H1 (cell line): Measurements from ENCODE around the gene TLNRD1. TPM values are rescaled to one million over a fixed set of nuclear protein-coding genes. Genes with fewer than 3 reads are reported as not detected.

Experiments
- CTCF ChIA-PET: fragments of 300-600 bp; sonication (Branson Sonifier 250); formaldehyde crosslinking; loops from one replicate; lab custom pipeline; 2021; ENCODE audit not compliant: partially characterized antibody; lab: Charles Lee
- POLR2A ChIA-PET: fragments of 300-600 bp; sonication (Branson Sonifier 250); formaldehyde crosslinking; loops from one replicate; lab custom pipeline; 2021; ENCODE audit warnings: inconsistent platforms; ENCODE audit not compliant: partially characterized antibody; lab: Charles Lee
- DNase-seq, 2 experiments: peaks; one replicate each; pipeline versions ENCODE4 v3.0.0 to v3.0.0-alpha.2; 2010 to 2022; ENCODE audit warnings: low spot score in 2 of 2, low read depth in 1 of 2, mixed read lengths in 1 of 2
- FAIRE-seq: peaks from 2 replicates; lab custom pipeline; 2011; peaks lifted over from hg19 to GRCh38; lab: Jason Lieb, UNC
- H2AFZ ChIP-seq: 2 replicates; pipeline ENCODE4 v1.8.1; 2012; ENCODE audit warnings: low read length, inconsistent platforms
- H2AK5ac ChIP-seq: 2 replicates; pipeline ENCODE4 v1.6.1; 2013; ENCODE audit warnings: low read depth, low read length
- H2BK120ac ChIP-seq: replicated peaks from 2 replicates; pipeline ENCODE3; 2013; ENCODE audit warnings: low read depth, low read length, inconsistent platforms
- H2BK12ac ChIP-seq: 2 replicates; pipeline ENCODE4 v1.6.1; 2013; ENCODE audit warnings: low read depth, low read length
- H2BK15ac ChIP-seq: 2 replicates; pipeline ENCODE4 v1.6.1; 2013; ENCODE audit warnings: low read length
- H2BK20ac ChIP-seq: 2 replicates; pipeline ENCODE4 v1.6.1; 2013; ENCODE audit warnings: low read length
- H2BK5ac ChIP-seq: 2 replicates; pipeline ENCODE4 v1.6.1; 2013; ENCODE audit warnings: low read depth, low read length
- H3K14ac ChIP-seq: 2 replicates; pipeline ENCODE4 v1.6.1; 2013; ENCODE audit warnings: inconsistent platforms; ENCODE audit not compliant: insufficient read length
- H3K18ac ChIP-seq: 2 replicates; pipeline ENCODE4 v1.6.1; 2013; ENCODE audit warnings: low read length; ENCODE audit errors: extremely low read depth
- H3K23ac ChIP-seq: 2 replicates; pipeline ENCODE4 v1.6.1; 2013; ENCODE audit warnings: inconsistent platforms; ENCODE audit not compliant: insufficient read length
- H3K23me2 ChIP-seq: 2 replicates; pipeline ENCODE4 v1.6.1; 2013; ENCODE audit warnings: low read depth, low read length
- H3K27ac ChIP-seq: 2 replicates; pipeline ENCODE4 v1.6.1; 2011; ENCODE audit warnings: low read depth, low read length, inconsistent platforms
- H3K27me3 ChIP-seq, 4 experiments: replicated peaks in 1 of 4; 1 replicate in 1 of 4; 2 replicates in 3 of 4; pipeline versions ENCODE4 v1.6.1 to v1.8.1; 2011 to 2013; ENCODE audit warnings: low read length in 3 of 4, mild to moderate bottlenecking in 3 of 4, inconsistent platforms in 2 of 4, mixed read lengths in 2 of 4, moderate library complexity in 1 of 4; ENCODE audit not compliant: control insufficient read depth in 3 of 4, insufficient read depth in 3 of 4; ENCODE audit errors: extremely low read depth in 1 of 4
- H3K36me3 ChIP-seq, 4 experiments: 2 replicates each; pipeline versions ENCODE4 v1.6.1 to v1.8.1; 2011 to 2013; ENCODE audit warnings: mild to moderate bottlenecking in 4 of 4, low read length in 3 of 4, moderate library complexity in 2 of 4, control low read depth in 1 of 4, inconsistent platforms in 1 of 4; ENCODE audit not compliant: insufficient read depth in 4 of 4, control insufficient read depth in 2 of 4
- H3K4ac ChIP-seq: replicated peaks from 2 replicates; pipeline ENCODE3; 2013; ENCODE audit warnings: low read length, low read depth, mixed read lengths, inconsistent platforms; ENCODE audit not compliant: insufficient read length
- H3K4me1 ChIP-seq, 4 experiments: replicated peaks in 1 of 4; 1 replicate in 1 of 4; 2 replicates in 3 of 4; pipeline versions ENCODE4 v1.6.1 to v1.8.1; 2011 to 2013; ENCODE audit warnings: low read length in 3 of 4, inconsistent platforms in 2 of 4, mixed read lengths in 1 of 4; ENCODE audit not compliant: insufficient read depth in 4 of 4, control insufficient read depth in 3 of 4
- H3K4me2 ChIP-seq, 2 experiments: 2 replicates each; pipeline versions ENCODE4 v1.6.1 to v1.8.1; 2011 to 2013; ENCODE audit warnings: low read depth in 2 of 2, low read length in 2 of 2, control low read depth in 1 of 2, inconsistent platforms in 1 of 2, mild to moderate bottlenecking in 1 of 2; ENCODE audit not compliant: insufficient read depth in 1 of 2
- H3K4me3 ChIP-seq, 4 experiments: fragments of 200-600, 300-600 bp in 1 of 4; sonication (generic), shearing (Covaris generic), sonication (Bioruptor Twin) in 1 of 4; 2 replicates each; pipeline versions ENCODE4 v1.5.1 to v1.8.1; 2011 to 2016; ENCODE audit warnings: low read length in 4 of 4, low read depth in 3 of 4, control low read depth in 2 of 4, inconsistent platforms in 2 of 4, mild to moderate bottlenecking in 2 of 4, mixed read lengths in 1 of 4, moderate library complexity in 1 of 4; ENCODE audit not compliant: insufficient read depth in 2 of 4; ENCODE audit errors: extremely low read depth in 1 of 4
- H3K56ac ChIP-seq: replicated peaks from 2 replicates; pipeline ENCODE3; 2013; ENCODE audit warnings: low read depth, mild to moderate bottlenecking, mixed read lengths, low read length, inconsistent platforms; ENCODE audit not compliant: insufficient read length
- H3K79me1 ChIP-seq: 2 replicates; pipeline ENCODE4 v1.6.1; 2013; ENCODE audit warnings: low read depth, low read length, control low read depth
- H3K79me2 ChIP-seq, 2 experiments: 2 replicates each; pipeline versions ENCODE4 v1.6.1 to v1.8.1; 2012 to 2013; ENCODE audit warnings: low read length in 2 of 2, mild to moderate bottlenecking in 2 of 2, inconsistent platforms in 1 of 2; ENCODE audit not compliant: insufficient read depth in 2 of 2, control insufficient read depth in 1 of 2
- H3K9ac ChIP-seq, 4 experiments: replicated peaks in 1 of 4; 1 replicate in 1 of 4; 2 replicates in 3 of 4; pipeline versions ENCODE4 v1.6.1 to v1.8.1; 2011 to 2013; ENCODE audit warnings: low read depth in 3 of 4, low read length in 3 of 4, control low read depth in 2 of 4, mild to moderate bottlenecking in 2 of 4, moderate library complexity in 2 of 4, inconsistent platforms in 1 of 4; ENCODE audit errors: extremely low read depth in 1 of 4
- H3K9me3 ChIP-seq, 2 experiments: 2 replicates each; pipeline versions ENCODE4 v1.6.1 to v1.8.1; 2012 to 2013; ENCODE audit warnings: mild to moderate bottlenecking in 2 of 2, moderate library complexity in 2 of 2, control low read depth in 1 of 2, inconsistent platforms in 1 of 2, low read depth in 1 of 2, low read length in 1 of 2, mixed read lengths in 1 of 2; ENCODE audit not compliant: insufficient read depth in 2 of 2
- H4K20me1 ChIP-seq, 2 experiments: replicated peaks in 1 of 2; 2 replicates each; pipeline versions ENCODE3 to v1.8.1; 2011 to 2013; ENCODE audit warnings: inconsistent platforms in 2 of 2, low read length in 2 of 2, mild to moderate bottlenecking in 1 of 2; ENCODE audit not compliant: insufficient read depth in 2 of 2, control insufficient read depth in 1 of 2
- H4K5ac ChIP-seq: 2 replicates; pipeline ENCODE4 v1.6.1; 2013; ENCODE audit warnings: low read length, low read depth, mixed read lengths, inconsistent platforms; ENCODE audit not compliant: insufficient read length
- H4K8ac ChIP-seq: 2 replicates; pipeline ENCODE4 v1.8.0; 2013; ENCODE audit warnings: mild to moderate bottlenecking, moderate library complexity, low read length, inconsistent platforms; ENCODE audit not compliant: insufficient read depth; ENCODE audit errors: extremely low read depth
- H4K91ac ChIP-seq: replicated peaks from 2 replicates; pipeline ENCODE3; 2013; ENCODE audit warnings: low read length, mixed read lengths, inconsistent platforms; ENCODE audit not compliant: insufficient read length
- BCL11A ChIP-seq, 2 experiments: IDR thresholded peaks; one replicate each; pipeline ENCODE4 v1.6.1; 2011; ENCODE audit warnings: low read depth in 2 of 2, low read length in 2 of 2, mild to moderate bottlenecking in 2 of 2
- CHD1 ChIP-seq: IDR thresholded peaks from 2 replicates; pipeline ENCODE4 v1.6.1; 2012; ENCODE audit warnings: low read depth, low read length, improper control_type of control experiment
- CHD2 ChIP-seq: IDR thresholded peaks from 2 replicates; pipeline ENCODE4 v1.6.1; 2012; ENCODE audit warnings: low read length, improper control_type of control experiment
- CREB1 ChIP-seq: IDR thresholded peaks from 2 replicates; pipeline ENCODE4 v1.6.1; 2012; ENCODE audit warnings: inconsistent platforms
- GABPA ChIP-seq: IDR thresholded peaks from 2 replicates; pipeline ENCODE4 v1.6.1; 2011; ENCODE audit warnings: mild to moderate bottlenecking, low read length, moderate library complexity, borderline replicate concordance; ENCODE audit not compliant: insufficient read depth
- NANOG ChIP-seq: IDR thresholded peaks from 2 replicates; pipeline ENCODE4 v1.6.1; 2011; ENCODE audit warnings: low read length, low read depth, mild to moderate bottlenecking, inconsistent platforms; ENCODE audit not compliant: insufficient read depth, poor library complexity, severe bottlenecking
- PHF8 ChIP-seq: fragments of 200-600 bp; sonication (generic); conservative IDR thresholded peaks from 2 replicates; pipeline ENCODE4 v1.7.1; 2012; ENCODE audit warnings: low read depth, mild to moderate bottlenecking, inconsistent platforms, low read length, moderate library complexity
- RNF2 ChIP-seq: fragments of 200-900, 300-1000 bp; sonication (generic); IDR thresholded peaks from 2 replicates; pipeline ENCODE4 v1.7.1; 2016; ENCODE audit warnings: borderline replicate concordance, low read depth, mild to moderate bottlenecking, antibody characterized with exemption, low read length; ENCODE audit not compliant: poor library complexity, severe bottlenecking; ENCODE audit errors: missing control alignments
- RXRA ChIP-seq: IDR thresholded peaks from 2 replicates; pipeline ENCODE4 v1.6.1; 2011; ENCODE audit warnings: low read depth, mild to moderate bottlenecking, low read length, moderate library complexity; ENCODE audit not compliant: insufficient read depth
- SIRT6 ChIP-seq: IDR thresholded peaks from one replicate; pipeline ENCODE4 v1.7.1; 2012; ENCODE audit warnings: low read length, inconsistent platforms
- SUZ12 ChIP-seq: fragments of 200-600 bp; sonication (generic); IDR thresholded peaks from 2 replicates; pipeline ENCODE4 v1.6.1; 2012; ENCODE audit warnings: mild to moderate bottlenecking, inconsistent platforms, low read length, moderate library complexity, mixed read lengths
- TAF1 ChIP-seq: IDR thresholded peaks from 2 replicates; pipeline ENCODE4 v1.6.1; 2011; ENCODE audit warnings: mild to moderate bottlenecking, low read depth, low read length
- WGBS, 2 experiments: shearing (Covaris generic) in 1 of 2; methylation state at CpG; one replicate each; pipeline versions ENCODE4 v1.1.6 to v1.1.7; 2013 to 2015; ENCODE audit warnings: low lambda C conversion rate in 2 of 2, mixed read lengths in 2 of 2, inconsistent platforms in 1 of 2, low coverage in 1 of 2, missing lambda C conversion rate in 1 of 2; ENCODE audit not compliant: insufficient replicate concordance in 2 of 2, insufficient coverage in 1 of 2, insufficient read length in 1 of 2; ENCODE audit errors: extremely low coverage in 1 of 2, missing lambda C conversion rate in 1 of 2; 5-methylcytosine and 5-hydroxymethylcytosine counted together
- polyA plus RNA-seq, 7 experiments: library from polyadenylated mRNA; depleted of rRNA in 3 of 7; stranded (reverse) in 5 of 7; unstranded in 2 of 7; fragments of >200 nt in 5 of 7; fragments of 200-250 nt in 2 of 7; gene quantifications; 1 replicate in 5 of 7; 2 replicates in 1 of 7; 4 replicates in 1 of 7; pipeline versions ENCODE4 v1.2.1 to v1.2.3, GENCODE V29; 2011 to 2013; ENCODE audit warnings: missing spikeins in 2 of 7, mixed read lengths in 2 of 7
- total RNA-seq: library from RNA; stranded (reverse); fragmentation: NEBNext Ultra II Directional; extraction: Animal tissue kit (Norgen Biotek cat#: 25700); gene quantifications from 2 replicates; pipeline ENCODE4 v1.2.1, GENCODE V29; 2021

TLNRD1 gene
- total and polyA plus RNA-seq, 2 of the 8 experiments (the other 6 are each of a cell fraction or from before 2014, with no cell fraction given): 12.2 to 20.5 TPM

DNA sequence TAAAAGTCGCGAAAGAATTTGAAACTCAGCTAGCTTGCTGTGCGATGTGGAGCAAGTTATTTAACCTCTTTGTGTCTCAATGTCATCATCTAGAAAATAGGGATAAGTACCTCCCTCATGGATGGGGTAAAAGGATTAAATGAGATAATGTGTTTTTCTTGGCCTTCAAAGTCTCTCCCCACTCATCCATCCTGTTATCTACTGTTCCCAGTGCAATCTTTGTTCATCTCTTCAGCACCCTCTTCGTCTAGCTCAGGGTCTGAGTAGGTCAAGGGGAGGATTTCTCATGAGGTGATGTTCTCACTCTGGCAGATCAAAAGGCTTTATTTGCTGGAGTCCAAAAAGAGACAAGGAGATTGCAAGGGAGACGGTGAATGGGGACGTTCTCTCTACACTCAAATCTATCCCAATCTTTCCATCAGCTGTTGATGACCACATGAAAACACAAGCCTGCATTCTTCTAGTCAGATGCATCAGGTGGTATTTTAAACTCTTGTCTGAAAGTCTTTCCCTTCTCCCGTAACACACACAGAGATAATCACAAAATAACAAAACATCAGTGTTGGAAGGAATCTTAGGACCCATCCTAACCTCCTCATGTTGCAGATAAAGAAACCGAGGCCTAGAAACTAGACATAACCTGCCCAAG, 12.5 kb upstream of the TLNRD1 start:
- Histone ChIP-seq H2BK15ac (no peak overlapping the region), H4K20me1 (peaks cover 4 to 7% of the 10 kb centered on the region in 2 experiments), H3K4me2 (peak overlapping the region; percentile 95 to 100), H3K23ac (no peak overlapping the region), H3K9me3 (no peaks in the 10 kb centered on the region), H2BK120ac (no peak overlapping the region), H3K56ac (no peak overlapping the region), H2BK12ac (no peak overlapping the region), H3K14ac (no peak overlapping the region), H2AFZ (no peak overlapping the region), H2AK5ac (no peak overlapping the region), H3K4ac (no peak overlapping the region), H2BK20ac (no peak overlapping the region), H4K91ac (no peak overlapping the region), H3K79me2 (peaks cover 25 to 59% of the 10 kb centered on the region in 2 experiments), H3K79me1 (peaks cover 10% of the 10 kb centered on the region), H3K27ac (no peak overlapping the region), H2BK5ac (no peak overlapping the region), H3K18ac (no peak overlapping the region), H4K5ac (no peak overlapping the region), H4K8ac (no peak overlapping the region), H3K27me3 (no peaks in the 10 kb centered on the region), H3K36me3 (no peaks in the 10 kb centered on the region; a peak in 2 of 8 replicates), H3K4me1 (peaks cover 0 to 8% (median 2%) of the 10 kb centered on the region in 4 experiments; a peak in 3 of 7 replicates)
- WGBS, 2 experiments: 65% methylated on average over 8 of the region's 8 CpGs; no CpG with 5 or more reads in 1 of the 2 experiments
- DNase-seq (no peak), FAIRE-seq (no peak)
- ChIA-PET CTCF (interaction anchor here (1.0 to 4.3 kb wide), 4 partner anchors 11 to 309 kb away, joined by 3 to 21 read pairs (median 4); no protein-coding TSS in a partner anchor), POLR2A (interaction anchor here (1.4 to 2.4 kb wide), 4 partner anchors 11 to 20 kb away, joined by 6 to 8 read pairs (median 8); no protein-coding TSS in a partner anchor)
- TF ChIP-seq CREB1 (no peak), TAF1 (no peak), GABPA (no peak), RXRA (no peak), CHD1 (no peak), PHF8 (no peak), NANOG (no peak), CHD2 (no peak), RNF2 (no peak), SIRT6 (no peak), SUZ12 (no peak), BCL11A (IDR thresholded peaks at IDR 0.05; ENCODE audit: low read depth in 2 of 2, low read length in 2 of 2) (no peak)
- TF ChIP-seq, all 59 proteins: peak for 0
- Histone ChIP-seq H3K9ac (peak overlapping the region in 1 of 4 experiments; percentile 50; a peak in 1 of 7 replicates), H3K23me2 (peaks cover 4% of the 10 kb centered on the region), H3K4me3 (peak overlapping the region; percentile 74 to 100 (median 94))
